ENCODE data around the gene CNTN6. TPM values are rescaled to one million over a fixed set of nuclear protein-coding genes. Genes with fewer than 3 reads are reported as not detected.
"Not testable (repeated sequence)": the region's sequence is repeated elsewhere in the genome, so short reads cannot be mapped to it uniquely, and the experiment has no call there.

The CNTN6 gene
- total and polyA plus RNA-seq, 8 donors = 0.05 TPM; not detected in 6

- H3K9me3 ChIP-seq = no peaks in the 10 kb centered on the region
- no peak for DNase-seq
- ATAC-seq = no peak
- intact Hi-C loops (cut with DNase I) = no loop called here
- H3K36me3 ChIP-seq = no peaks in the 10 kb centered on the region
- H3K4me3 ChIP-seq = no peak overlapping the region
- no peaks in the 10 kb centered on the region for H3K4me1 ChIP-seq
- no peaks in the 10 kb centered on the region for H3K27me3 ChIP-seq
- 21 to 34% methylated on average over 2 of the region's 2 CpGs for WGBS, 2 donors
- no peak for FAIRE-seq
- no peak overlapping the region for H3K27ac ChIP-seq
- TF ChIP-seq, protein P1, sequence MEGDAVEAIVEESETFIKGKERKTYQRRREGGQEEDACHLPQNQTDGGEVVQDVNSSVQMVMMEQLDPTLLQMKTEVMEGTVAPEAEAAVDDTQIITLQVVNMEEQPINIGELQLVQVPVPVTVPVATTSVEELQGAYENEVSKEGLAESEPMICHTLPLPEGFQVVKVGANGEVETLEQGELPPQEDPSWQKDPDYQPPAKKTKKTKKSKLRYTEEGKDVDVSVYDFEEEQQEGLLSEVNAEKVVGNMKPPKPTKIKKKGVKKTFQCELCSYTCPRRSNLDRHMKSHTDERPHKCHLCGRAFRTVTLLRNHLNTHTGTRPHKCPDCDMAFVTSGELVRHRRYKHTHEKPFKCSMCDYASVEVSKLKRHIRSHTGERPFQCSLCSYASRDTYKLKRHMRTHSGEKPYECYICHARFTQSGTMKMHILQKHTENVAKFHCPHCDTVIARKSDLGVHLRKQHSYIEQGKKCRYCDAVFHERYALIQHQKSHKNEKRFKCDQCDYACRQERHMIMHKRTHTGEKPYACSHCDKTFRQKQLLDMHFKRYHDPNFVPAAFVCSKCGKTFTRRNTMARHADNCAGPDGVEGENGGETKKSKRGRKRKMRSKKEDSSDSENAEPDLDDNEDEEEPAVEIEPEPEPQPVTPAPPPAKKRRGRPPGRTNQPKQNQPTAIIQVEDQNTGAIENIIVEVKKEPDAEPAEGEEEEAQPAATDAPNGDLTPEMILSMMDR (IDR thresholded peaks at IDR 0.05) = no peak
Measured at GRCh38 chr3:1374471-1374870, 281.6 kb downstream of the CNTN6 start.

DNA sequence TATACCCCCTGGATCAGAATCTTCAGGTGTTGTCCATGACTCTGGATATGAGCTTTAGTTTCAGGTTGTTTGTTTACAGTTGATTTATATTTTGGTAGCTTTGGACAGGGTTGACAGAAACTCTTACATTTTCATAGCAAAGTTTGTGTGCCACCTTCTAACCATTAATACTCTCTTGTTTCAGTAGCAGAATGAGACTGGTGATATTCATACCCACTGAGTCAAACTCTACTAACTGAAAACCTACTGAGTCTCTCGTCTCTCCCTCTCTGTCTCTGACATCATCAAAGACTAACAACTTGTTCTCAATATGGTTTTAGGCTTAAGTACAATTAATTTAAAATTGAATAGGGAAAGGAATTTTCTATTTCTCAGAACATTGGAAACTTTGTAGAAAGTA lies 282.3 kb downstream of the CNTN6 start:
- Histone ChIP-seq H3K27me3 (no peaks in the 10 kb centered on the region), H3K36me3 (no peaks in the 10 kb centered on the region), H3K4me1 (no peaks in the 10 kb centered on the region), H3K27ac (no peak overlapping the region), H3K9me3 (no peaks in the 10 kb centered on the region), H3K4me3 (no peak overlapping the region)
- no peak for FAIRE-seq
- intact Hi-C loops (cut with DNase I) = no loop called here
- ATAC-seq = no peak
- TF ChIP-seq, protein P1 (IDR thresholded peaks at IDR 0.05) = no peak
- DNase-seq = no peak
- 34 to 51% methylated on average over 1 of the region's 1 CpG for WGBS, 2 donors

DNA sequence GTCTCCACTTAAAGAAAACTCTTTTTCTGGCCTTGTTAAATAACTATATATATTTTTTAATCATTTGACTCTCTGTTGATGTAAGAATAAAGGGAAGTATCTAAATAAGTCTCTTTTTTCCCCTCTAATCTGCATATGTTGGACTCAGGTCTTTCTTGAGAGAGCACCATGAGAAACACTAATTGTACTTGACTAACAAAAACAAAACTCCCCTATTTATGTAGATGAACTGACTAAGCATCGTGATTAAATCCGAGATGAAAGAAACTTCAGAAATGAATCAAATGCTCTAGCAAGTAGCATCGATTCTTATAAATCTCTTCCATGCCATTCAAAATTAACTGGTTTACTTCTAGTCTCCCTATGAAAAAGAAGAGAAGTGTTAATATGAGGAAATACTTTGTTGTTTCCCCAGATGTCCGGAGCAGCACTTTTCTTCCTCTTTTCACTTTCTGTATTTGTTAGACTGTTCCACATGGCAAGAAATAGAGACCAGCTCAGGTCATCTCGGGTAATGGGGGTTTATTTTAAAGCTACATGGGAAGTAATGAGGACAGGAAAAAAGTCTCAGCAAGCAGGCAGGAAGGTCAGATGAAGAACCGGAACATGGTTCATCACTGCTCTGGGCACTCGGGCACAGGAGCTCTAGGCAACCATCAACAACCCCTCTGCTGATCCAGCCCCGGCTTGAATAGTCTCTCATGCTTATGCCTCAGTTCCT lies 288.3 kb downstream of the CNTN6 start:
- no peaks in the 10 kb centered on the region for H3K9me3 ChIP-seq
- H3K27ac ChIP-seq = no peak overlapping the region
- no peaks in the 10 kb centered on the region for H3K27me3 ChIP-seq
- no peak overlapping the region for H3K4me3 ChIP-seq
- H3K36me3 ChIP-seq = no peaks in the 10 kb centered on the region
- ATAC-seq (peak in 1 of 4 donors; percentile 47), DNase-seq (no peak), FAIRE-seq (no peak)
- 61 to 69% methylated on average over 8 of the region's 8 CpGs for WGBS, 2 donors
- H3K4me1 ChIP-seq = no peaks in the 10 kb centered on the region
- intact Hi-C loops (cut with DNase I) = no loop called here
- TF ChIP-seq, protein P1 (IDR thresholded peaks at IDR 0.05) = no peak

DNA sequence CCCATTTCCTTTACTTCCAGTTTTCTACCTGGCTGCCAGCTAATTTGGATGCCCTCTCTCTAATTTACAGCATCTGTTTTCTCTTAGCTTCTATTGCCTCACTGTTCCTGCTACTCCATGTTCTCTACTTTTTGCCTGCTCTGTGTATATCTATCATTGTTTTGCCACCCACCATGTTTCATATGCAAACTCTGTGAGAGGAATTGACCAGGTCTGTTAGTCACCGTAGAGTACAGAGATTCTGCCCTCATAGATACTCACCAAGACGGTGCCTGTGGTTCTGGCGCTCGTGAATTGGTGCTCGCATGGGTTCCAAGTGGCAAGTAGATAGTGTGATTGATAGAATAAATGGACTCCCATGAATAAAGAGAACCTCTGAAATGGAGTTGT lies 288.8 kb downstream of the CNTN6 start:
- Histone ChIP-seq H3K4me3 (no peak overlapping the region), H3K9me3 (no peaks in the 10 kb centered on the region), H3K4me1 (no peaks in the 10 kb centered on the region), H3K36me3 (no peaks in the 10 kb centered on the region), H3K27me3 (no peaks in the 10 kb centered on the region), H3K27ac (no peak overlapping the region)
- TF ChIP-seq, protein P1 (IDR thresholded peaks at IDR 0.05) = no peak
- ATAC-seq (no peak), FAIRE-seq (no peak), DNase-seq (no peak)
- WGBS, 2 donors = 64 to 74% methylated on average over 5 of the region's 5 CpGs
- intact Hi-C loops (cut with DNase I) = no loop called here

DNA sequence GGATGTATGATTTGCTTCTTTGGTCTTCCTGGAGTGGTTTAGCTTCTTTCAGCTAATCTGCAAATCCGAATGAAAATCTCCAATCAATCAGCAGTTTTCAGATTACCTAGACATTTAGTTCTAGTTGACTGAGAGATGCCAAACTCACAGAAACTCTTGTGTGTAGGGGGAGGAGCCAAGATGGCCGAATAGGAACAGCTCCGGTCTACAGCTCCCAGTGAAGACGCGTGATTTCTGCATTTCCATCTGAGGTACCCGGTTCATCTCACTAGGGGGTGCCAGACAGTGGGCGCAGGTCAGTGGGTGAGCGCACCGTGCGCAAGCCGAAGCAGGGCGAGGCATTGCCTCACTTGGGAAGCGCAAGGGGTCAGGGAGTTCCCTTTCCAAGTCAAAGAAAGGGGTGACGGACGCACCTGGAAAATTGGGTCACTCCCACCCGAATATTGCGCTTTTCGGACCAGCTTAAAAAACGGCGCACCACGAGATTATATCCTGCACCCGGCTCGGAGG lies 294.6 kb downstream of the CNTN6 start:
- H3K27me3 ChIP-seq; H3K9me3 ChIP-seq; intact Hi-C loops (cut with DNase I); FAIRE-seq; H3K27ac ChIP-seq; H3K36me3 ChIP-seq; H3K4me1 ChIP-seq; ATAC-seq; H3K4me3 ChIP-seq: not testable (repeated sequence)
- peak in 1 of 6 donors; percentile 10 for DNase-seq
- 74 to 88% methylated on average over 15 to 23 of the region's 23 CpGs for WGBS, 2 donors
